Activated T-helper 1 cell treated with anti-CD3 and anti-CD28 coated beads, Interleukin-12 subunit alpha, Interleukin-12 subunit beta, Interleukin-2, Interleukin-4 antibody, amounts not matched to agents 30 ng/mL and 10 ng/mL and 1 ng/mL, durations not matched to agents 14 hours and 24 hours and 36 hours (primary cell): Measurements from ENCODE around the gene KRTAP10-8. TPM values are rescaled to one million over a fixed set of nuclear protein-coding genes. Genes with fewer than 3 reads are reported as not detected.
"Not testable (repeated sequence)": the region's sequence is repeated elsewhere in the genome, so short reads cannot be mapped to it uniquely, and the experiment has no call there.

ENCODE experiments used
- DNase-seq: peaks from one replicate; pipeline ENCODE4 v3.0.0; 2021; ENCODE audit warnings: low spot score
- H3K27ac Mint-ChIP-seq: one replicate; pipeline ENCODE4 v1.8.0; 2021; ENCODE audit warnings: mild to moderate bottlenecking, mixed read lengths
- H3K27me3 Mint-ChIP-seq: one replicate; pipeline ENCODE4 v1.8.0; 2022; ENCODE audit warnings: mild to moderate bottlenecking, moderate library complexity, mixed read lengths; ENCODE audit not compliant: insufficient read depth
- H3K36me3 Mint-ChIP-seq: one replicate; pipeline ENCODE4 v1.8.0; 2021; ENCODE audit warnings: low read depth, mixed read lengths
- H3K4me1 Mint-ChIP-seq: one replicate; pipeline ENCODE4 v1.8.0; 2021; ENCODE audit warnings: low read depth, mixed read lengths
- H3K4me3 Mint-ChIP-seq: one replicate; pipeline ENCODE4 v1.8.0; 2021; ENCODE audit warnings: mild to moderate bottlenecking, moderate library complexity, mixed read lengths
- H3K9me3 Mint-ChIP-seq: one replicate; pipeline ENCODE4 v1.8.0; 2021; ENCODE audit warnings: mixed read lengths
- intact Hi-C: fragments of 100-400 bp; cut with micrococcal nuclease; formaldehyde crosslinking; loops from one replicate; pipeline ENCODE4 v1.15.1; 2024
- total RNA-seq: library from RNA; stranded (reverse); gene quantifications from 2 replicates; pipeline ENCODE4 v1.2.3, GENCODE V29; 2022

Gene KRTAP10-8
- total RNA-seq, 1 donor from 2014 or later = not detected

DNA sequence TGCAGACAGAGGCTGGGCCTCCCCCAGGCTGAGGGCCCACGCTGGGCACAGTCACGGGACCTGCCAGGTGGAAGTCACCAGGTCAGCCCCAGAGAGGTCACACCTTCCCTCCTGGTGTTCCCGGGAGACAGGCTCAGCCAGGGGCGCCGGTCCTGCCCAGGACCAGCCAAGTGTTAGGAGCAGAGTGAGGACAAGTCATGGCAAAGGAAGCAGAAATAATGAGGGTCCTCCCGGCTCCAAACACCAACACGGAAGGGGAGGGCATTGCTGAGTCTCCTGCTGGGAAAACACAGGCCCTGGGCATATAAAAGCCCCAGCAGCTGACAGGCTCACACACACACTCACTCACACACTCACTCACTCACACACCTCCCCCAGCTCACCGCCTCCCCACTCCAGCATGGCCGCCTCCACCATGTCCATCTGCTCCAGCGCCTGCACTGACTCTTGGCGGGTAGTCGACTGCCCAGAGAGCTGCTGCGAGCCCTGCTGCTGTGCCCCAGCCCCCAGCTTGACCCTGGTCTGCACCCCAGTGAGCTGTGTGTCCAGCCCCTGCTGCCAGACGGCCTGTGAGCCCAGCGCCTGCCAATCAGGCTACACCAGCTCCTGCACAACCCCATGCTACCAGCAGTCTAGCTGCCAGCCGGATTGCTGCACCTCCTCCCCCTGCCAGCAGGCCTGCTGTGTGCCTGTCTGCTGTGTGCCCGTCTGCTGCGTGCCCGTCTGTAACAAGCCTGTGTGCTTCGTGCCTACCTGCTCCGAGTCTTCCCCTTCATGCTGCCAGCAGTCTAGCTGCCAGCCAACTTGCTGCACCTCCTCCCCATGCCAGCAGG is 25.4 kb downstream of the KRTAP10-8 start, which contains the start of gene KRTAP10-10:
Gene KRTAP10-10 (plus strand): TSS at position 339 of the 833 bp plus-strand sequence. CDS start 62 bp downstream, at position 401.
- H3K27ac Mint-ChIP-seq = no peak within 1 kb of the TSS
- intact Hi-C loops = no loop called here
- H3K9me3 Mint-ChIP-seq = peaks cover 45% of the 10 kb centered on the region

DNA sequence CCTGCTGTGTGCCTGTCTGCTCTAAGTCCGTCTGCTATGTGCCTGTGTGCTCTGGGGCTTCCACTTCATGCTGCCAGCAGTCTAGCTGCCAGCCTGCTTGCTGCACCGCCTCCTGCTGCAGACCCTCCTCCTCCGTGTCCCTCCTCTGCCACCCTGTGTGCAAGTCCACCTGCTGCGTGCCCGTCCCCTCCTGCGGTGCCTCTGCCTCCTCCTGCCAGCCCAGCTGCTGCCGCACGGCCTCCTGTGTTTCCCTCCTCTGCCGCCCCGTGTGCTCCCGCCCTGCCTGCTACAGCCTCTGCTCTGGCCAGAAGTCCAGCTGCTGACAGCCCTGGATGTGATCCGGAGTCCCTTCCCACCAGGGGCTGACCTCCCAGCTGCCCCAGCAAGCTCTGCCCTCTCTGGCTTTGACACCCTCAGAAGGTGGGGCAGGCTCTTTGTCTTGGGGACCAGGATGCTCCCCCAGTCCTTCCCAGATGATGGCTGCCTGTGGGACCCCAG is 26.0 kb downstream of the KRTAP10-8 start:
- Mint-ChIP-seq H3K27me3 (peaks cover 13% of the 10 kb centered on the region), H3K9me3 (peaks cover 46% of the 10 kb centered on the region)
- H3K4me3 Mint-ChIP-seq, H3K27ac Mint-ChIP-seq, DNase-seq, H3K36me3 Mint-ChIP-seq, H3K4me1 Mint-ChIP-seq, intact Hi-C loops: not testable (repeated sequence)

More for the DNA sequence above, 25.4 kb downstream of the KRTAP10-8 start, which contains the start of gene KRTAP10-10:
- H3K27me3 Mint-ChIP-seq = peaks cover 13% of the 10 kb centered on the region
- no peak for DNase-seq
- peaks cover 3% of the 10 kb centered on the region for H3K36me3 Mint-ChIP-seq
- H3K4me1 Mint-ChIP-seq = no peaks in the 10 kb centered on the region
- no peak within 1 kb of the TSS for H3K4me3 Mint-ChIP-seq

DNA sequence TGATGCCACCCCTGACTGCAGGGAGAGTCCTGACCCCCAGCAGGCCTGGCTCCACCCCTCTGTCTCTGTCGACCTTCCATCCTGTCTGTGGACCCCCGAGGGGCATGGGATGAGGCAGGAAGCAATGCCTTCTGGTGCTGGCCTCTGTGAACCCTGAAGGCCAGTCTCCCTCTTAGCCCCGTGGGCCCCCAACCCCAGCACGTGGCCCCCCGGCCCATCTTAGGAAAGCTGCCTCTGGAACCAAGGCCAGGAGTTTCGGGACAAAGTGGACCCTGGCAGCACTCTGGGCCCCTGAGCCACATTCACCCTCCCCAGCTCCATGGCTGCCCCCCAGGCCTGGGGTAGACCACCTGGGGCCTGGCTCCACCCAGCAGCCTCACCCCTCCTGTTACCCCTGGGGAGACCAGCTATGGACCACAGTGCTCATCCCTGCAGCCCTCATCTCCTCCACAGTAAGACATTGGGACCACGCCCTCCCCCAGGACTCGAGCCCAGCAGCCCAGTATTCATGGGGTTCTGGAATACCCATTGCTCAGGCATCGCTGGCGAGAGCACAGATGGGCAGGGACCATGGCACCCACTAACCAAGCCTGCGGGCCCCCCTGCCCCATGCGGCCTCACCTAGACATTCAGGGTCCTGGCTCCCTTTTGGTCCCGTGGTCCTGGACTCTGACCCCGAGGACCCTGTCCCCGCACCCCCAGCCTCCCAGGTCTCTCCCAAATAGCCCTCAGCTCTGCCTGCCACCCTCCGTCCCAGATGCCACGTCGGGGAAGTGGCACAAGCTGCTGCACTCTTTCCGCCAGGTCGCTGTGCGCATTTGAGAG is 26.8 kb downstream of the KRTAP10-8 start:
- H3K27ac Mint-ChIP-seq, H3K36me3 Mint-ChIP-seq, intact Hi-C loops: not testable (repeated sequence)

DNA sequence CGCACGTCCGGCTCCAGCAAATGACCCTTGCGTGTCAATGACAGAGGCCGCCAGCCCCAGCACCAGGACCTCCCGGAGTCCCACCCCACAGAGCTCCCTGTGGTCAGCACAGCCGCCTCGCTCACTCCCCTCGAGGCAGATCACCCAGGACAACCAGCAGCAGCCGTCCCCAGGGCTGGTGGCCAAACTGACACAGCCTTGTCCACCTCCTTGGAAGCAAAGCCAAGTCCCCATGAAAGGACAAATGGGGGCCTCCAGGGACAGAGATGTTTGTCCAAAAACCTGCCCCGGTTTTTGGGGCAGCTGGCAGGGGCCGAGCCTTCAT is 27.4 kb downstream of the KRTAP10-8 start:
- H3K27me3 Mint-ChIP-seq = peaks cover 7% of the 10 kb centered on the region
- H3K4me1 Mint-ChIP-seq = no peaks in the 10 kb centered on the region
- DNase-seq = no peak
- no peak overlapping the region for H3K4me3 Mint-ChIP-seq
- no peak overlapping the region for H3K27ac Mint-ChIP-seq
- peaks cover 3% of the 10 kb centered on the region for H3K36me3 Mint-ChIP-seq
- intact Hi-C loops = no loop called here
- peaks cover 48% of the 10 kb centered on the region for H3K9me3 Mint-ChIP-seq

More for the DNA sequence above, 26.8 kb downstream of the KRTAP10-8 start:
- Mint-ChIP-seq H3K27me3 (peaks cover 11% of the 10 kb centered on the region), H3K9me3 (peaks cover 46% of the 10 kb centered on the region)
- not testable (repeated sequence) for H3K4me3 Mint-ChIP-seq, H3K4me1 Mint-ChIP-seq, DNase-seq

DNA sequence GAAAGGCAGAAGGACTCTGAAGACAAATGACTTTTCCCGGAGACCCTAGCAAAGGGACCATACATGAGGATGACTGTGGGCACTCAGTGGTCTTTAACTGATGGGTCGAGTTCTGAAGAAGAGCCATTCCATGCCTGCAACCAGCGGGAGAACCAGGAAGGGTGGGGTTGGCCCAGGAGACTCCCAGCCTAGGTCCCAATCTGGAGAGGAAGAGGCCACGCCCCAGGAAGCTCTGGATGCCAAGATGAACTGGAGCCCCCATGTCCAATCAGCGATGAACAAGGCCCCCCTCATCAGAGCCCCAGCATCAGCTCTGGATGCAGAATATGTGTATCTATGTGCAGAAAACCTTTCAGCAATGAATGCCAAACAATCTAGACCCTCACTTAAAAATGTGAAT is 28.9 kb downstream of the KRTAP10-8 start:
- peaks cover 52% of the 10 kb centered on the region for H3K9me3 Mint-ChIP-seq
- no peaks in the 10 kb centered on the region for H3K4me1 Mint-ChIP-seq
- DNase-seq = no peak
- no peak overlapping the region for H3K4me3 Mint-ChIP-seq
- peaks cover 3% of the 10 kb centered on the region for H3K36me3 Mint-ChIP-seq
- H3K27ac Mint-ChIP-seq = no peak overlapping the region
- intact Hi-C loops = no loop called here
- H3K27me3 Mint-ChIP-seq = peaks cover 2% of the 10 kb centered on the region

DNA sequence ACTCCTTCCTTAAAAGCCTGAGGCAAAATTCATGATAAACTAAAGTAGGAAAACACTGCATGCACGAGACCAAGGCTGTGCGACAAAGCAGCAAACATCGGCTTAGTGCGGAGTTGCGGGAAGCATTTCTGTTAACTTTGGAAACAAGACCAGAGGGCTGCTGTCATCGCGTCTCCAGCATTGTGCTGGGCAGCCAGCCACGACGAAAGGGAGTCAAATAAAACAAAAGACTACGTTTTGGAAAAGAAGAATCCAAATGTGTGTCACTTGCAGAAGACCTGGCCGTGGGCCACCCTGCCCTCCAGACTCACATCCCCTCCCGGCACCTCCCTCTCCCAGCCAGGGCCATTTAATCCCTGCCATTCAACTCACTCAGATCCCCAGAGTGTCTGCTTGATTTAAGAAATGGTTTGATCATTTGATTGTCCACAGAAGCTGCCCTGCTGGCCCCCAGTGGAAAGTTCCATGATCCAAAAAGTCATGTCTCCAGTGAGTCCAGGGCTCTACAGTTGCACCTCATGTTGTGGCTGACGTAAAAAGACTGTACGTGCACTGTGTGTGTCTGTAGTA is 31.9 kb downstream of the KRTAP10-8 start:
- no peak for DNase-seq
- H3K9me3 Mint-ChIP-seq = peaks cover 52% of the 10 kb centered on the region
- H3K36me3 Mint-ChIP-seq = peaks cover 3% of the 10 kb centered on the region
- peaks cover 2% of the 10 kb centered on the region for H3K27me3 Mint-ChIP-seq
- no peak overlapping the region for H3K4me3 Mint-ChIP-seq
- intact Hi-C loops = no loop called here
- H3K27ac Mint-ChIP-seq = no peak overlapping the region
- H3K4me1 Mint-ChIP-seq = no peaks in the 10 kb centered on the region

DNA sequence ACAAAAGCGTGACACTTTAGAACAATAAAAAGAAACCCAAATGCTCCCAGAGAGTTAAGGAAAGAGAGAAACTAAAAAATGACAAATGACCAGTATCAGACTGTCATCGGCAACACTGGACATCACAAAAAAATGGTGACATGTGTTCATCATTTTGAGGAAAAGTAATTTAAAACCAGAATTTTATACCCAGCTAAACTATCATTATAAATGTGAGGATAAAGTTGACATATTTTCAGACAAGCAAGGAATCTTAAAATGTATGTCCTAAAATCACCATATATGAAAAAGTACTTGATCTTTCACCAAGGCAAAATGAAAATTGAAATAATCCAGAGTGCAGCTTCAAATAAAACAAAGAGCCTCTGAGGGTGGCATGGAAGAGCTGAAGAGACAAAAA is 33.0 kb downstream of the KRTAP10-8 start:
- peaks cover 50% of the 10 kb centered on the region for H3K9me3 Mint-ChIP-seq
- no peak overlapping the region for H3K4me3 Mint-ChIP-seq
- H3K27me3 Mint-ChIP-seq = peaks cover 2% of the 10 kb centered on the region
- peaks cover 3% of the 10 kb centered on the region for H3K36me3 Mint-ChIP-seq
- DNase-seq = no peak
- H3K4me1 Mint-ChIP-seq = no peaks in the 10 kb centered on the region
- intact Hi-C loops = no loop called here
- no peak overlapping the region for H3K27ac Mint-ChIP-seq

DNA sequence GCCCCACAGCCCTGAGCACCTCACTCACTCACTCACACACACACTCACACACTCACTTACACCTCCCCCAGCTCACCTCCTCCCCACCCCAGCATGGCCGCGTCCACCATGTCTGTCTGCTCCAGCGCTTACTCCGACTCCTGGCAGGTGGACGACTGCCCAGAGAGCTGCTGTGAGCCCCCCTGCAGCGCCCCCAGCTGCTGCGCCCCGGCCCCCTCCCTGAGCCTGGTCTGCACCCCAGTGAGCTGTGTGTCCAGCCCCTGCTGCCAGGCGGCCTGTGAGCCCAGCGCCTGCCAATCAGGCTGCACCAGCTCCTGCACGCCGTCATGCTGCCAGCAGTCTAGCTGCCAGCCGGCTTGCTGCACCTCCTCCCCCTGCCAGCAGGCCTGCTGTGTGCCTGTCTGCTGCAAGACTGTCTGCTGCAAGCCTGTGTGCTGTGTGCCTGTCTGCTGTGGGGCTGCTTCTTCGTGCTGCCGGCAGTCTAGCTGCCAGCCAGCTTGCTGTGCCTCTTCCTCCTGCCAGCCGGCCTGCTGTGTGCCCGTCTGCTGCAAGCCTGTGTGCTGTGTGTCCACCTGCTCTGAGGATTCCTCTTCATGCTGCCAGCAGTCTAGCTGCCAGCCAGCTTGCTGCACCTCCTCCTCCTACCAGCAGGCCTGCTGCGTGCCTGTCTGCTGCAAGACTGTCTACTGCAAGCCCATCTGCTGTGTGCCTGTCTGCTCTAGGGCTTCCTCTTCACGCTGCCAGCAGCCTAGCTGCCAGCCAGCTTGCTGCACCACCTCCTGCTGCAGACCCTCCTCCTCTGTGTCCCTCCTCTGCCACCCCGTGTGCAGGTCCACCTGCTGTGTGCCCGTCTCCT is 34.7 kb downstream of the KRTAP10-8 start, which contains the start of gene KRTAP10-11:
Gene KRTAP10-11 (plus strand): TSS at position 49 of the 856 bp plus-strand sequence. CDS start 45 bp downstream, at position 94.
- H3K4me3 Mint-ChIP-seq, DNase-seq, H3K27ac Mint-ChIP-seq, H3K36me3 Mint-ChIP-seq, intact Hi-C loops, H3K4me1 Mint-ChIP-seq, H3K27me3 Mint-ChIP-seq: not testable (repeated sequence)
- H3K9me3 Mint-ChIP-seq = peaks cover 33% of the 10 kb centered on the region

DNA sequence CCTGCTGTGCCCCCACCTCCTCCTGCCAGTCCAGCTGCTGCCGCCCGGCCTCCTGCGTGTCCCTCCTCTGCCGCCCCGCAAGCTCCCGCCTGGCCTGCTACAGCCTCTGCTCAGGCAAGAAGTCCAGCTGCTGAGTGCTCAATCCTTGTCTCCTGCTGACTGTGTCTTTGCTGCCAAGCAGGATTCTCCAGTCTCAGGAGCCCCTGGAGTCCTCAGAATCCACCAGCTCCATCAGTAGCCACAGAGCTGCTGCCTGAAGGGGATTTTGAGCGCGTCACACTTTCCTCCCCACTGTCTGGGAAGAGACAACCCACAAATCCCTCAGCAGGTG is 35.3 kb downstream of the KRTAP10-8 start:
- DNase-seq = no peak
- H3K27me3 Mint-ChIP-seq = peaks cover 2% of the 10 kb centered on the region
- H3K36me3 Mint-ChIP-seq = peaks cover 2% of the 10 kb centered on the region
- no peak overlapping the region for H3K4me3 Mint-ChIP-seq
- peaks cover 27% of the 10 kb centered on the region for H3K9me3 Mint-ChIP-seq
- no peak overlapping the region for H3K27ac Mint-ChIP-seq
- intact Hi-C loops = no loop called here
- no peaks in the 10 kb centered on the region for H3K4me1 Mint-ChIP-seq

DNA sequence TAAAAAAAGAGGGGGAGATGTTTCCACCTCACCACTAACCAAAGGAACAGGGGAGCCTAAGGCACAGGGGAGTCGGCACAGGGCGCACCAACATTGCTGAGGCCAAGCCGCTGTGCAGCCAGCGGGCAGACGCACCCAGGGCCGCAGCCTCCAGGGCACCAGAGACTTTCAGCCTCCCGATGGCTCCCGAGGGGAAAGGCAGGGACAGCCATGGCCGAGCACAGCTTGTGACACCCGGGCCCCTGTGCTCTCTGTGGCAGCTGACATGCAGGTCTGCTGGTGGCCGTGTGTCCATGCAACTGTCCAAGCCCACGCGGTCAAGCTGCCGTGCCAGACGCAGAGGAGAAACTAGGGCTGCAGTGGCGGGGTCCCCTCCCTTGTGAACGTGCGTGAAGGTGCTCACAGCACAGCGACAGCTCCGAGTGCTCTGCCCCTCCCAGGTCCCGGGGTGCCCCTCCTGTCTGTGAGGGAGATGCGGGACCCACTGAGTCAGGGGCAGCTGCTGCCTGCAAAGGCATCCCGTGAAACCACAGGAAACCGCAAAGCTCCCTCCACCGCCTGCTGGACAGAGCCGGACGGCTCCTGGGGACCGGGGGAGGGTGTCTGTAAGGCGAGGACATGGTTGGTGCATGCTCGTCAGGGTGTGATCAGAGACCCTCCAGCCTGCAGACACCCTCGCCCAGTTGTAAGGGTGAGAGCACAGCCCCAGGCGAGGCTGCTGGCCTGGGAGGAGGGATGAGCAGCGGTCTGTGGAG is 36.9 kb downstream of the KRTAP10-8 start:
- intact Hi-C loops = no loop called here
- Mint-ChIP-seq H3K27ac (no peak overlapping the region), H3K4me3 (no peak overlapping the region), H3K36me3 (peaks cover 2% of the 10 kb centered on the region), H3K4me1 (peaks cover 7% of the 10 kb centered on the region), H3K9me3 (peaks cover 23% of the 10 kb centered on the region), H3K27me3 (peaks cover 2% of the 10 kb centered on the region)
- DNase-seq = no peak

DNA sequence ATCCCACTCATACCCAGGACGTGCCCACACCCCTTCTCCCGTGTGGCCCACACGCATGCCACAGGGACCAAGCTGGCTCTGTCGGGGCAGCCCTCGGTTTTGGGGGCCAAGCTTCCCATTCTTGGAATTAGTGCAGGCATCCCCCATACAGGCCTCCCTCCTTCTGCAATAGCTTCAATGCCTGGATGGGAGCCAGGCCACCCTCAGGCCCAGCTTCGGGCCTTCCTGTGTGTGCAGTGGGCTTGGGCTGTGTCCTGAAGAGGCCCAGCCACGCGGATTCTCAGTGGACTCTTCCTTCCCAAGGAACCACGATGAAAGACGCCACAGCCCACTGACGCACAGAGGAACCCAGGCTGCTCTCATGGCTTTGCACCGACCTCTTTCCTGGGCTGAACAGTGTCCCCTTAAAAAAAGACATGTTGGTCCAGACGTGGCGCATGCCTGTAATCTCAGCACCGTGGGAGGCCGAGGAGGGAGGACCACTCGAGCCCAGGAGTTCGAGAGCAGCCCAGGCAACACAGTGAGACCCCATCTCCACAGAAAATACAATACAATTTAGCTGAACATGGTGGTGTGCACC is 37.7 kb downstream of the KRTAP10-8 start:
- H3K27ac Mint-ChIP-seq = no peak overlapping the region
- no peak for DNase-seq
- peaks cover 2% of the 10 kb centered on the region for H3K27me3 Mint-ChIP-seq
- intact Hi-C loops = no loop called here
- peaks cover 12% of the 10 kb centered on the region for H3K4me1 Mint-ChIP-seq
- H3K4me3 Mint-ChIP-seq = no peak overlapping the region
- peaks cover 17% of the 10 kb centered on the region for H3K9me3 Mint-ChIP-seq
- H3K36me3 Mint-ChIP-seq = peaks cover 3% of the 10 kb centered on the region
